Neuronal stem cell (in vitro differentiated cells): ENCODE data around the gene KRABD2.

Experiments
- DNase-seq: peaks from one replicate; pipeline ENCODE4 v3.0.0-alpha.2; 2013; ENCODE audit warnings: low spot score
- H2AFZ ChIP-seq: one replicate; pipeline ENCODE4 v1.6.1; 2013; ENCODE audit warnings: mild to moderate bottlenecking, low read length, inconsistent platforms
- H2AK5ac ChIP-seq: 2 replicates; pipeline ENCODE4 v1.6.1; 2013; ENCODE audit warnings: low read depth, mild to moderate bottlenecking, inconsistent platforms, low read length, moderate library complexity, mixed read lengths
- H2BK120ac ChIP-seq: 2 replicates; pipeline ENCODE4 v1.6.1; 2013; ENCODE audit warnings: low read depth, mild to moderate bottlenecking, inconsistent platforms, low read length, moderate library complexity, mixed read lengths
- H2BK12ac ChIP-seq: one replicate; pipeline ENCODE4 v1.6.1; 2013; ENCODE audit warnings: low read length, inconsistent platforms
- H2BK15ac ChIP-seq: 2 replicates; pipeline ENCODE4 v1.6.1; 2013; ENCODE audit warnings: mild to moderate bottlenecking, low read length, inconsistent platforms, mixed read lengths
- H2BK5ac ChIP-seq: one replicate; pipeline ENCODE4 v1.6.1; 2013; ENCODE audit warnings: inconsistent platforms, mild to moderate bottlenecking, low read length, moderate library complexity
- H3K14ac ChIP-seq: one replicate; pipeline ENCODE4 v1.6.1; 2013; ENCODE audit warnings: low read length, inconsistent platforms
- H3K18ac ChIP-seq: 2 replicates; pipeline ENCODE4 v1.6.1; 2013; ENCODE audit warnings: low read length, inconsistent platforms
- H3K23ac ChIP-seq: 2 replicates; pipeline ENCODE4 v1.6.1; 2013; ENCODE audit warnings: low read depth, mild to moderate bottlenecking, mixed read lengths, low read length, inconsistent platforms; ENCODE audit not compliant: poor library complexity
- H3K27ac ChIP-seq: replicated peaks from 3 replicates; pipeline ENCODE4 v1.5.1; 2013; ENCODE audit warnings: low read length, inconsistent platforms
- H3K27me3 ChIP-seq, 3 experiments: 2 replicates each; pipeline ENCODE4 v1.6.1; 2013; ENCODE audit warnings: low read length in 3 of 3, mild to moderate bottlenecking in 2 of 3, inconsistent platforms in 1 of 3, low read depth in 1 of 3, mixed read lengths in 1 of 3, moderate library complexity in 1 of 3; ENCODE audit not compliant: control insufficient read depth in 3 of 3, insufficient read depth in 3 of 3
- H3K36me3 ChIP-seq, 2 donors: replicated peaks in 1 of 2; 2 replicates each; pipeline ENCODE4 v1.6.1; 2013; ENCODE audit warnings: low read length in 2 of 2; ENCODE audit not compliant: control insufficient read depth in 2 of 2, insufficient read depth in 2 of 2
- H3K4ac ChIP-seq: 2 replicates; pipeline ENCODE4 v1.6.1; 2013; ENCODE audit warnings: inconsistent platforms, mild to moderate bottlenecking, low read length, moderate library complexity
- H3K4me1 ChIP-seq, 2 donors: 1 replicate in 1 of 2; 2 replicates in 1 of 2; pipeline ENCODE4 v1.6.1; 2013; ENCODE audit warnings: low read length in 2 of 2, low read depth in 1 of 2; ENCODE audit not compliant: control insufficient read depth in 2 of 2, insufficient read depth in 1 of 2
- H3K4me2 ChIP-seq: one replicate; pipeline ENCODE4 v1.6.1; 2013; ENCODE audit warnings: mild to moderate bottlenecking, low read length, inconsistent platforms; ENCODE audit not compliant: insufficient read depth, poor library complexity, severe bottlenecking
- H3K4me3 ChIP-seq, 2 donors: 2 replicates each; pipeline ENCODE4 v1.5.1; 2013; ENCODE audit warnings: low read length in 2 of 2, mild to moderate bottlenecking in 2 of 2, inconsistent platforms in 1 of 2, moderate library complexity in 1 of 2
- H3K79me1 ChIP-seq: one replicate; pipeline ENCODE4 v1.6.1; 2013; ENCODE audit warnings: low read depth, mild to moderate bottlenecking, inconsistent platforms, low read length, moderate library complexity
- H3K9ac ChIP-seq: one replicate; pipeline ENCODE4 v1.6.1; 2013; ENCODE audit warnings: mild to moderate bottlenecking, low read depth, low read length, inconsistent platforms; ENCODE audit not compliant: poor library complexity
- H3K9me3 ChIP-seq, 2 donors: replicated peaks in 1 of 2; 2 replicates each; pipeline versions ENCODE3 to v1.6.1; 2013; ENCODE audit warnings: low read length in 2 of 2, mild to moderate bottlenecking in 2 of 2, inconsistent platforms in 1 of 2, low read depth in 1 of 2, mixed read lengths in 1 of 2, moderate library complexity in 1 of 2; ENCODE audit not compliant: control insufficient read depth in 2 of 2, insufficient read depth in 1 of 2
- H4K8ac ChIP-seq: one replicate; pipeline ENCODE4 v1.6.1; 2013; ENCODE audit warnings: low read depth, mild to moderate bottlenecking, inconsistent platforms, low read length, moderate library complexity
- H4K91ac ChIP-seq: one replicate; pipeline ENCODE4 v1.6.1; 2013; ENCODE audit warnings: low read length, low read depth, mild to moderate bottlenecking, inconsistent platforms; ENCODE audit not compliant: poor library complexity
- WGBS, 2 donors: extraction: QIAGEN DNeasy Blood & Tissue Kit; methylation state at CpG; one replicate each; pipeline ENCODE4 v1.1.7; 2013; ENCODE audit warnings: missing lambda C conversion rate in 2 of 2, mixed read lengths in 1 of 2; ENCODE audit not compliant: insufficient read length in 2 of 2, insufficient replicate concordance in 1 of 2; ENCODE audit errors: extremely low coverage in 2 of 2; 5-methylcytosine and 5-hydroxymethylcytosine counted together

KRABD2 gene

GRCh38 chr17:8369944-8370343, 6.6 kb downstream of the KRABD2 start:
- H3K27me3 ChIP-seq: no peaks in the 10 kb centered on the region
- H3K36me3 ChIP-seq: peaks cover 14 to 52% of the 10 kb centered on the region in 2 donors
- no peak overlapping the region for H3K4me3 ChIP-seq
- no peak overlapping the region for H2BK15ac ChIP-seq
- H2BK120ac ChIP-seq: no peak overlapping the region
- no peak overlapping the region for H4K91ac ChIP-seq
- no peak overlapping the region for H3K4ac ChIP-seq
- DNase-seq: no peak
- no peak overlapping the region for H2BK5ac ChIP-seq
- H3K14ac ChIP-seq: no peak overlapping the region
- WGBS, 2 donors: no CpG with 5 or more reads among the region's 8 CpGs
- no peak overlapping the region for H3K27ac ChIP-seq
- peaks cover 1% of the 10 kb centered on the region for H3K79me1 ChIP-seq
- no peaks in the 10 kb centered on the region for H3K9me3 ChIP-seq
- no peak overlapping the region for H3K23ac ChIP-seq
- no peak overlapping the region for H2BK12ac ChIP-seq
- H3K4me1 ChIP-seq: no peaks in the 10 kb centered on the region
- H3K9ac ChIP-seq: no peak overlapping the region
- no peak overlapping the region for H2AK5ac ChIP-seq
- H2AFZ ChIP-seq: no peak overlapping the region
- H3K18ac ChIP-seq: no peak overlapping the region
- no peak overlapping the region for H3K4me2 ChIP-seq
- H4K8ac ChIP-seq: no peak overlapping the region

GRCh38 chr17:8368193-8368592, 8.3 kb downstream of the KRABD2 start:
- no peaks in the 10 kb centered on the region for H3K9me3 ChIP-seq
- H3K27me3 ChIP-seq: no peaks in the 10 kb centered on the region
- H3K23ac ChIP-seq: no peak overlapping the region
- no peak overlapping the region for H4K91ac ChIP-seq
- no peak overlapping the region for H2BK12ac ChIP-seq
- H4K8ac ChIP-seq: no peak overlapping the region
- no peak overlapping the region for H3K4me3 ChIP-seq
- H3K36me3 ChIP-seq: peaks cover 16 to 57% of the 10 kb centered on the region in 2 donors
- DNase-seq: no peak
- H2BK15ac ChIP-seq: no peak overlapping the region
- no peak overlapping the region for H2AK5ac ChIP-seq
- no peak overlapping the region for H3K4ac ChIP-seq
- H3K27ac ChIP-seq: no peak overlapping the region
- H2BK120ac ChIP-seq: no peak overlapping the region
- no peak overlapping the region for H3K14ac ChIP-seq
- peaks cover 1% of the 10 kb centered on the region for H3K79me1 ChIP-seq
- no peak overlapping the region for H3K18ac ChIP-seq
- no peak overlapping the region for H2AFZ ChIP-seq
- H3K9ac ChIP-seq: no peak overlapping the region
- no peak overlapping the region for H3K4me2 ChIP-seq
- H2BK5ac ChIP-seq: no peak overlapping the region
- no peaks in the 10 kb centered on the region for H3K4me1 ChIP-seq
- WGBS, 2 donors: no CpG with 5 or more reads among the region's 3 CpGs

GRCh38 chr17:8366231-8366630, 10.3 kb downstream of the KRABD2 start:
- H3K36me3 ChIP-seq: peaks cover 12 to 46% of the 10 kb centered on the region in 2 donors
- WGBS, 2 donors: no CpG with 5 or more reads among the region's 2 CpGs
- H3K4ac ChIP-seq: no peak overlapping the region
- no peak overlapping the region for H3K9ac ChIP-seq
- no peak overlapping the region for H2BK5ac ChIP-seq
- H3K9me3 ChIP-seq: no peaks in the 10 kb centered on the region
- H3K4me1 ChIP-seq: no peaks in the 10 kb centered on the region
- peaks cover 1% of the 10 kb centered on the region for H3K79me1 ChIP-seq
- H2BK120ac ChIP-seq: no peak overlapping the region
- H3K4me2 ChIP-seq: no peak overlapping the region
- H3K14ac ChIP-seq: no peak overlapping the region
- no peak overlapping the region for H2AK5ac ChIP-seq
- no peaks in the 10 kb centered on the region for H3K27me3 ChIP-seq
- H3K27ac ChIP-seq: no peak overlapping the region
- no peak overlapping the region for H3K23ac ChIP-seq
- H2BK15ac ChIP-seq: no peak overlapping the region
- no peak overlapping the region for H2BK12ac ChIP-seq
- no peak overlapping the region for H3K18ac ChIP-seq
- H2AFZ ChIP-seq: no peak overlapping the region
- no peak overlapping the region for H4K8ac ChIP-seq
- no peak for DNase-seq
- H3K4me3 ChIP-seq: no peak overlapping the region
- H4K91ac ChIP-seq: no peak overlapping the region

- Histone ChIP-seq H3K27me3 (no peaks in the 10 kb centered on the region), H3K4me1 (no peaks in the 10 kb centered on the region), H3K23ac (no peak overlapping the region), H3K9me3 (no peaks in the 10 kb centered on the region), H2AFZ (no peak overlapping the region), H3K18ac (no peak overlapping the region), H4K91ac (no peak overlapping the region), H3K9ac (no peak overlapping the region), H3K79me1 (peaks cover 1% of the 10 kb centered on the region), H3K4ac (no peak overlapping the region), H3K14ac (no peak overlapping the region), H3K4me3 (peak overlapping the region in 1 of 2 donors; percentile 9), H2BK15ac (no peak overlapping the region), H2BK120ac (no peak overlapping the region), H3K36me3 (peaks cover 11 to 37% of the 10 kb centered on the region in 2 donors), H3K27ac (no peak overlapping the region), H2BK12ac (no peak overlapping the region), H2BK5ac (no peak overlapping the region), H3K4me2 (no peak overlapping the region), H2AK5ac (no peak overlapping the region), H4K8ac (no peak overlapping the region)
- DNase-seq: no peak
- no CpG with 5 or more reads among the region's 1 CpG for WGBS, 2 donors
Observed at GRCh38 chr17:8365143-8365542, 11.4 kb downstream of the KRABD2 start.
